NB4 (cell line): ENCODE data around the gene EML3.

Source experiments
- DNase-seq: peaks from one replicate; pipeline ENCODE4 v3.0.0; 2010; ENCODE audit warnings: low read depth
- H3K4me3 ChIP-seq: one replicate; pipeline ENCODE4 v1.5.1; 2011; ENCODE audit warnings: mild to moderate bottlenecking, low read depth, low read length, moderate library complexity
- CTCF ChIP-seq: IDR thresholded peaks from one replicate; pipeline ENCODE4 v1.5.1; 2012; ENCODE audit warnings: low read depth, low read length
- MAX ChIP-seq: IDR thresholded peaks from 2 replicates; pipeline ENCODE4 v1.6.1; 2011; ENCODE audit warnings: low read depth, low read length
- MYC ChIP-seq: IDR thresholded peaks from 2 replicates; pipeline ENCODE4 v1.6.1; 2011; ENCODE audit warnings: low read depth, low read length
- POLR2A ChIP-seq: IDR thresholded peaks from 2 replicates; pipeline ENCODE4 v1.6.1; 2011; ENCODE audit warnings: mild to moderate bottlenecking; ENCODE audit not compliant: insufficient read length; ENCODE audit errors: extremely low read depth

EML3 gene

GRCh38 chr11:62580959-62581715, 31.4 kb downstream of the EML3 start:
- DNase-seq, result no peak
- no peak overlapping the region for H3K4me3 ChIP-seq
- TF ChIP-seq MYC (no peak), POLR2A (no peak), CTCF (no peak), MAX (no peak)

GRCh38 chr11:62579252-62579651, 33.3 kb downstream of the EML3 start:
- DNase-seq, result no peak
- TF ChIP-seq POLR2A (no peak), MYC (no peak), MAX (no peak), CTCF (no peak)
- no peak overlapping the region for H3K4me3 ChIP-seq

- no peak for DNase-seq
- no peak overlapping the region for H3K4me3 ChIP-seq
- TF ChIP-seq POLR2A, result no peak
Observed at GRCh38 chr11:62578541-62578940, 34.0 kb downstream of the EML3 start.

- H3K4me3 ChIP-seq, result no peak overlapping the region
- no peak for DNase-seq
- TF ChIP-seq MYC (no peak), POLR2A (no peak), MAX (no peak), CTCF (no peak)
Observed at GRCh38 chr11:62577046-62577714, 35.4 kb downstream of the EML3 start.

- no peak overlapping the region for H3K4me3 ChIP-seq
- TF ChIP-seq CTCF (no peak), POLR2A (no peak), MYC (no peak), MAX (no peak)
- DNase-seq, result no peak
Observed at GRCh38 chr11:62575837-62576236, 36.7 kb downstream of the EML3 start.

- DNase-seq, result no peak
- H3K4me3 ChIP-seq, result peak overlapping the region; percentile 84
- TF ChIP-seq MAX, result no peak
- no peak for TF ChIP-seq CTCF
- TF ChIP-seq MYC, result no peak
- no peak for TF ChIP-seq POLR2A
Observed at GRCh38 chr11:62575156-62575555, 37.4 kb downstream of the EML3 start.
